HCT116 (cell line): Measurements from ENCODE around the gene ISCU. TPM values are rescaled to one million over a fixed set of nuclear protein-coding genes. Genes with fewer than 3 reads are reported as not detected.

Source experiments
- ATAC-seq: fragments of 200-7000 bp; cut with Tn5 transposase; 2 replicates; pipeline ENCODE4 v1.9.1; 2020; ENCODE audit warnings: mild to moderate bottlenecking, moderate library complexity
- BruUV-seq: library from RNA; stranded (reverse); fragments of 400-500 nt; replicated peaks from 2 replicates; lab custom pipeline; 2021; lab: Mats Ljungman, UMichigan
- CTCF ChIA-PET: fragments of 300-600 bp; sonication (Branson Sonifier 250); formaldehyde crosslinking; loops from one replicate; lab custom pipeline; 2021; ENCODE audit warnings: antibody characterized with exemption; lab: Charles Lee
- POLR2A ChIA-PET: fragments of 300-600, 350-600 bp; sonication (Branson Sonifier 250); formaldehyde crosslinking; loops from one replicate; lab custom pipeline; 2021; ENCODE audit warnings: antibody characterized with exemption; lab: Charles Lee
- RAD21 ChIA-PET, 2 experiments: fragments of 300-600 bp; sonication (Branson Sonifier 250); formaldehyde crosslinking; loops; one replicate each; lab custom pipeline; 2023; ENCODE audit warnings: low total read pairs in 2 of 2; ENCODE audit not compliant: uncharacterized antibody in 2 of 2, unreplicated experiment in 2 of 2, low non-redundant PET in 1 of 2; lab: Charles Lee
- DNase-seq: peaks from one replicate; pipeline ENCODE4 v3.0.0-alpha.2; 2010; ENCODE audit warnings: low read depth, low spot score
- H2AFZ ChIP-seq: fragments of 200-600 bp; shearing (Covaris generic), sonication (generic); 2 replicates; pipeline ENCODE4 v1.6.1; 2017; ENCODE audit warnings: low read depth, mixed run types, mixed read lengths, antibody characterized with exemption, low read length; ENCODE audit not compliant: poor library complexity, severe bottlenecking
- H3K27ac ChIP-seq: 2 replicates; pipeline ENCODE4 v1.5.1; 2012; ENCODE audit warnings: low read depth, low read length
- H3K27me3 ChIP-seq: fragments of 200-600 bp; sonication (generic); 2 replicates; pipeline ENCODE4 v1.6.1; 2016; ENCODE audit warnings: mixed run types, low read length, mixed read lengths; ENCODE audit not compliant: insufficient read depth
- H3K36me3 ChIP-seq, 2 experiments: fragments of 200-500 bp in 1 of 2; fragments of 200-600 bp in 1 of 2; sonication (Bioruptor generic) in 1 of 2; sonication (generic) in 1 of 2; 2 replicates each; pipeline versions ENCODE4 v1.5.1 to v1.6.1; 2014 to 2016; ENCODE audit warnings: low read length in 2 of 2, inconsistent platforms in 1 of 2, mixed read lengths in 1 of 2, mixed run types in 1 of 2; ENCODE audit not compliant: insufficient read depth in 2 of 2, control insufficient read depth in 1 of 2
- H3K4me1 ChIP-seq, 2 experiments: fragments of 200-600 bp in 1 of 2; sonication (generic) in 1 of 2; 2 replicates each; pipeline versions ENCODE4 v1.5.1 to v1.6.1; 2012 to 2017; ENCODE audit warnings: low read length in 2 of 2, inconsistent platforms in 1 of 2, mild to moderate bottlenecking in 1 of 2, mixed read lengths in 1 of 2, mixed run types in 1 of 2, moderate library complexity in 1 of 2; ENCODE audit not compliant: insufficient read depth in 2 of 2, control insufficient read depth in 1 of 2
- H3K4me2 ChIP-seq: fragments of 200-600 bp; sonication (generic); 2 replicates; pipeline ENCODE4 v1.6.1; 2017; ENCODE audit warnings: mixed run types, low read length, mixed read lengths
- H3K4me3 ChIP-seq, 2 experiments: fragments of 200-600 bp in 1 of 2; sonication (generic) in 1 of 2; replicated peaks in 1 of 2; 2 replicates each; pipeline ENCODE4 v1.5.1; 2011 to 2016; ENCODE audit warnings: low read length in 2 of 2, control low read depth in 1 of 2, low read depth in 1 of 2, mild to moderate bottlenecking in 1 of 2, mixed read lengths in 1 of 2, mixed run types in 1 of 2
- H3K79me2 ChIP-seq: fragments of 200-600 bp; sonication (generic); 2 replicates; pipeline ENCODE4 v1.6.1; 2017; ENCODE audit warnings: mild to moderate bottlenecking, mixed run types, low read length, moderate library complexity, mixed read lengths; ENCODE audit not compliant: insufficient read depth
- H3K9ac ChIP-seq: fragments of 200-600 bp; sonication (generic); 2 replicates; pipeline ENCODE4 v1.6.1; 2016; ENCODE audit warnings: low read length, mixed read lengths
- H3K9me2 ChIP-seq: fragments of 200-600 bp; sonication (generic), shearing (Covaris generic); 2 replicates; pipeline ENCODE4 v1.6.1; 2017; ENCODE audit warnings: mixed run types, mild to moderate bottlenecking, moderate library complexity; ENCODE audit not compliant: insufficient read depth
- H3K9me3 ChIP-seq, 2 experiments: fragments of 200-500 bp in 1 of 2; fragments of 200-600 bp in 1 of 2; sonication (Bioruptor generic) in 1 of 2; sonication (generic) in 1 of 2; 2 replicates each; pipeline ENCODE4 v1.6.1; 2014 to 2017; ENCODE audit warnings: low read length in 2 of 2, mixed read lengths in 2 of 2, inconsistent platforms in 1 of 2, low read depth in 1 of 2, mild to moderate bottlenecking in 1 of 2, mixed run types in 1 of 2, moderate library complexity in 1 of 2; ENCODE audit not compliant: control insufficient read depth in 1 of 2, insufficient read depth in 1 of 2
- H4K20me1 ChIP-seq: fragments of 200-600 bp; sonication (generic), shearing (Covaris generic); 2 replicates; pipeline ENCODE4 v1.6.1; 2017; ENCODE audit warnings: mixed run types, mild to moderate bottlenecking, moderate library complexity; ENCODE audit not compliant: insufficient read depth
- CBX3 ChIP-seq: IDR thresholded peaks from 2 replicates; pipeline ENCODE4 v1.6.1; 2012; ENCODE audit warnings: low read depth
- CEBPB ChIP-seq: IDR thresholded peaks from 2 replicates; pipeline ENCODE4 v1.6.1; 2012; ENCODE audit warnings: low read depth
- EGR1 ChIP-seq: IDR thresholded peaks from 2 replicates; pipeline ENCODE4 v1.6.1; 2012; ENCODE audit warnings: low read depth
- ELF1 ChIP-seq: IDR thresholded peaks from 2 replicates; pipeline ENCODE4 v1.6.1; 2012; ENCODE audit warnings: low read depth, borderline replicate concordance
- EZH2 ChIP-seq: fragments of 200-600 bp; sonication (generic); IDR thresholded peaks from 2 replicates; pipeline ENCODE4 v1.6.1; 2017; ENCODE audit warnings: antibody characterized with exemption, mixed run types
- EZH2phosphoT487 ChIP-seq: fragments of 200-600 bp; IDR thresholded peaks from 2 replicates; pipeline ENCODE4 v1.6.1; 2018; ENCODE audit warnings: antibody characterized with exemption, borderline replicate concordance
- FOSL1 ChIP-seq: IDR thresholded peaks from 2 replicates; pipeline ENCODE4 v1.6.1; 2012; ENCODE audit warnings: low read depth
- JUND ChIP-seq: IDR thresholded peaks from 2 replicates; pipeline ENCODE4 v1.6.1; 2012
- POLR2A ChIP-seq: IDR thresholded peaks from 2 replicates; pipeline ENCODE4 v1.7.0; 2011; ENCODE audit warnings: borderline replicate concordance; ENCODE audit not compliant: insufficient read depth, insufficient read length; ENCODE audit errors: extremely low read depth
- RAD21 ChIP-seq: IDR thresholded peaks from 2 replicates; pipeline ENCODE4 v1.6.1; 2012; ENCODE audit warnings: low read depth, mild to moderate bottlenecking
- SP1 ChIP-seq: IDR thresholded peaks from 2 replicates; pipeline ENCODE4 v1.6.1; 2012; ENCODE audit warnings: low read depth
- TCF7L2 ChIP-seq: IDR thresholded peaks from 2 replicates; pipeline ENCODE4 v1.7.0; 2011; ENCODE audit warnings: borderline replicate concordance, inconsistent platforms; ENCODE audit not compliant: insufficient read depth, insufficient read length; ENCODE audit errors: extremely low read depth
- YY1 ChIP-seq: IDR thresholded peaks from 2 replicates; pipeline ENCODE4 v1.6.1; 2011; ENCODE audit warnings: low read length, low read depth, moderate library complexity, mild to moderate bottlenecking; ENCODE audit not compliant: insufficient replicate concordance; ENCODE audit errors: extremely low read depth
- intact Hi-C: fragments of 100-400 bp; cut with micrococcal nuclease; formaldehyde crosslinking; loops from 2 replicates; pipeline ENCODE4 v1.10.0; 2022
- total RNA-seq: library from RNA; stranded (reverse); gene quantifications from one replicate; pipeline ENCODE4 v1.2.1, GENCODE V29; 2021; ENCODE audit not compliant: unreplicated experiment
- TF ChIP-seq, protein P1 (sequence below), 3 experiments: fragments of 200-600 bp in 1 of 3; sonication (generic) in 1 of 3; IDR thresholded peaks in 2 of 3; conservative IDR thresholded peaks in 1 of 3; 2 replicates each; pipeline ENCODE4 v1.5.1; 2012 to 2017; ENCODE audit warnings: low read depth in 2 of 3, low read length in 2 of 3, antibody characterized with exemption in 1 of 3, borderline replicate concordance in 1 of 3, control low read depth in 1 of 3, mild to moderate bottlenecking in 1 of 3, mixed read lengths in 1 of 3, mixed run types in 1 of 3, moderate library complexity in 1 of 3; ENCODE audit not compliant: insufficient read depth in 1 of 3
- TF ChIP-seq, protein P2 (sequence below): IDR thresholded peaks from 2 replicates; pipeline ENCODE4 v1.6.1; 2012
- TF ChIP-seq, protein P3 (sequence below): IDR thresholded peaks from 2 replicates; pipeline ENCODE4 v1.6.1; 2011; ENCODE audit warnings: mild to moderate bottlenecking, low read length, moderate library complexity; ENCODE audit not compliant: insufficient replicate concordance; ENCODE audit errors: extremely low read depth
- TF ChIP-seq, protein P4 (sequence below): IDR thresholded peaks from 2 replicates; pipeline ENCODE4 v1.6.1; 2012; ENCODE audit warnings: low read depth

The ISCU gene
- total RNA-seq, 1 experiment from 2014 or later, result 89.6 TPM

DNA sequence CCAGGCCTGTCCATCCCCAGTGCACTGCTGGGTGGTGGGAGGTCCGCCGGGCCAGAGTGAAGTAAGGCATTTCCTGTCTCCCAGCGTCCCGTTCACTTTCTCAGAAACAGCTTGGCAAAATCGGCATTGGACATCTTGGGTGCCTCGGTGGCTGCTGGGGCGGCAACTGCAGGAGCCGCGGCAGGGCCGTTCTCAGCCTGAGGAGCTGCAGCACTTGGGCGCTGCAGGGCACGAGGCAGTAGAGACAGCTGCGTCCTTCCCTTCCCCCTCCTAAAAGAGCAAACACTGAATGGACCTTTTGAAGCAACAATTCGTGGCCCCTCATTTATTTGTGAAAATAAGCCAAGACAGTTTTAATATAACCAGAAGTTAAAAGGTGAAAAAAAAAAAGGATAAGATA, 39.0 kb upstream of the ISCU start:
- Histone ChIP-seq H3K9me2 (no peaks in the 10 kb centered on the region), H3K27me3 (no peaks in the 10 kb centered on the region), H2AFZ (no peak overlapping the region), H3K4me2 (no peak overlapping the region), H3K36me3 (peaks cover 63% of the 10 kb centered on the region in 2 experiments), H3K9me3 (no peaks in the 10 kb centered on the region), H3K4me3 (no peak overlapping the region), H3K79me2 (peaks cover 11% of the 10 kb centered on the region; the same call in 1 of the 2 replicates), H3K9ac (no peak overlapping the region), H3K4me1 (no peaks in the 10 kb centered on the region), H4K20me1 (no peaks in the 10 kb centered on the region), H3K27ac (no peak overlapping the region)
- CTCF ChIA-PET, result no interaction called here
- TF ChIP-seq EZH2phosphoT487, result no peak
- TF ChIP-seq FOSL1, result no peak
- TF ChIP-seq SP1, result no peak
- TF ChIP-seq EGR1, result no peak
- TF ChIP-seq TCF7L2, result no peak
- TF ChIP-seq, protein P1, sequence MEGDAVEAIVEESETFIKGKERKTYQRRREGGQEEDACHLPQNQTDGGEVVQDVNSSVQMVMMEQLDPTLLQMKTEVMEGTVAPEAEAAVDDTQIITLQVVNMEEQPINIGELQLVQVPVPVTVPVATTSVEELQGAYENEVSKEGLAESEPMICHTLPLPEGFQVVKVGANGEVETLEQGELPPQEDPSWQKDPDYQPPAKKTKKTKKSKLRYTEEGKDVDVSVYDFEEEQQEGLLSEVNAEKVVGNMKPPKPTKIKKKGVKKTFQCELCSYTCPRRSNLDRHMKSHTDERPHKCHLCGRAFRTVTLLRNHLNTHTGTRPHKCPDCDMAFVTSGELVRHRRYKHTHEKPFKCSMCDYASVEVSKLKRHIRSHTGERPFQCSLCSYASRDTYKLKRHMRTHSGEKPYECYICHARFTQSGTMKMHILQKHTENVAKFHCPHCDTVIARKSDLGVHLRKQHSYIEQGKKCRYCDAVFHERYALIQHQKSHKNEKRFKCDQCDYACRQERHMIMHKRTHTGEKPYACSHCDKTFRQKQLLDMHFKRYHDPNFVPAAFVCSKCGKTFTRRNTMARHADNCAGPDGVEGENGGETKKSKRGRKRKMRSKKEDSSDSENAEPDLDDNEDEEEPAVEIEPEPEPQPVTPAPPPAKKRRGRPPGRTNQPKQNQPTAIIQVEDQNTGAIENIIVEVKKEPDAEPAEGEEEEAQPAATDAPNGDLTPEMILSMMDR (IDR thresholded peaks at IDR 0.05 in 2 of 3, conservative IDR thresholded peaks at IDR 0.05 in 1 of 3; ENCODE audit: borderline replicate concordance in 1 of 3, insufficient read depth in 1 of 3, low read depth in 2 of 3, low read length in 2 of 3), result no peak
- no peak for TF ChIP-seq RAD21
- TF ChIP-seq, protein P2, sequence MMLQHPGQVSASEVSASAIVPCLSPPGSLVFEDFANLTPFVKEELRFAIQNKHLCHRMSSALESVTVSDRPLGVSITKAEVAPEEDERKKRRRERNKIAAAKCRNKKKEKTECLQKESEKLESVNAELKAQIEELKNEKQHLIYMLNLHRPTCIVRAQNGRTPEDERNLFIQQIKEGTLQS, result no peak
- no peak for TF ChIP-seq EZH2
- no peak for TF ChIP-seq POLR2A
- TF ChIP-seq, protein P3, sequence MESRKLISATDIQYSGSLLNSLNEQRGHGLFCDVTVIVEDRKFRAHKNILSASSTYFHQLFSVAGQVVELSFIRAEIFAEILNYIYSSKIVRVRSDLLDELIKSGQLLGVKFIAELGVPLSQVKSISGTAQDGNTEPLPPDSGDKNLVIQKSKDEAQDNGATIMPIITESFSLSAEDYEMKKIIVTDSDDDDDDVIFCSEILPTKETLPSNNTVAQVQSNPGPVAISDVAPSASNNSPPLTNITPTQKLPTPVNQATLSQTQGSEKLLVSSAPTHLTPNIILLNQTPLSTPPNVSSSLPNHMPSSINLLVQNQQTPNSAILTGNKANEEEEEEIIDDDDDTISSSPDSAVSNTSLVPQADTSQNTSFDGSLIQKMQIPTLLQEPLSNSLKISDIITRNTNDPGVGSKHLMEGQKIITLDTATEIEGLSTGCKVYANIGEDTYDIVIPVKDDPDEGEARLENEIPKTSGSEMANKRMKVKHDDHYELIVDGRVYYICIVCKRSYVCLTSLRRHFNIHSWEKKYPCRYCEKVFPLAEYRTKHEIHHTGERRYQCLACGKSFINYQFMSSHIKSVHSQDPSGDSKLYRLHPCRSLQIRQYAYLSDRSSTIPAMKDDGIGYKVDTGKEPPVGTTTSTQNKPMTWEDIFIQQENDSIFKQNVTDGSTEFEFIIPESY, result no peak
- TF ChIP-seq, protein P4, sequence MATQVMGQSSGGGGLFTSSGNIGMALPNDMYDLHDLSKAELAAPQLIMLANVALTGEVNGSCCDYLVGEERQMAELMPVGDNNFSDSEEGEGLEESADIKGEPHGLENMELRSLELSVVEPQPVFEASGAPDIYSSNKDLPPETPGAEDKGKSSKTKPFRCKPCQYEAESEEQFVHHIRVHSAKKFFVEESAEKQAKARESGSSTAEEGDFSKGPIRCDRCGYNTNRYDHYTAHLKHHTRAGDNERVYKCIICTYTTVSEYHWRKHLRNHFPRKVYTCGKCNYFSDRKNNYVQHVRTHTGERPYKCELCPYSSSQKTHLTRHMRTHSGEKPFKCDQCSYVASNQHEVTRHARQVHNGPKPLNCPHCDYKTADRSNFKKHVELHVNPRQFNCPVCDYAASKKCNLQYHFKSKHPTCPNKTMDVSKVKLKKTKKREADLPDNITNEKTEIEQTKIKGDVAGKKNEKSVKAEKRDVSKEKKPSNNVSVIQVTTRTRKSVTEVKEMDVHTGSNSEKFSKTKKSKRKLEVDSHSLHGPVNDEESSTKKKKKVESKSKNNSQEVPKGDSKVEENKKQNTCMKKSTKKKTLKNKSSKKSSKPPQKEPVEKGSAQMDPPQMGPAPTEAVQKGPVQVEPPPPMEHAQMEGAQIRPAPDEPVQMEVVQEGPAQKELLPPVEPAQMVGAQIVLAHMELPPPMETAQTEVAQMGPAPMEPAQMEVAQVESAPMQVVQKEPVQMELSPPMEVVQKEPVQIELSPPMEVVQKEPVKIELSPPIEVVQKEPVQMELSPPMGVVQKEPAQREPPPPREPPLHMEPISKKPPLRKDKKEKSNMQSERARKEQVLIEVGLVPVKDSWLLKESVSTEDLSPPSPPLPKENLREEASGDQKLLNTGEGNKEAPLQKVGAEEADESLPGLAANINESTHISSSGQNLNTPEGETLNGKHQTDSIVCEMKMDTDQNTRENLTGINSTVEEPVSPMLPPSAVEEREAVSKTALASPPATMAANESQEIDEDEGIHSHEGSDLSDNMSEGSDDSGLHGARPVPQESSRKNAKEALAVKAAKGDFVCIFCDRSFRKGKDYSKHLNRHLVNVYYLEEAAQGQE, result no peak
- no peak for TF ChIP-seq CEBPB
- TF ChIP-seq YY1, result no peak
- TF ChIP-seq JUND, result no peak
- TF ChIP-seq CBX3, result no peak
- no peak for TF ChIP-seq ELF1
- RAD21 ChIA-PET, result no interaction called here
- intact Hi-C loops, result no loop called here
- POLR2A ChIA-PET, result no interaction called here
- DNase-seq (no peak), ATAC-seq (no peak)
- no TSS peak for BruUV-seq
